WTC11 (cell line): ENCODE data around the gene CORO7. TPM values are rescaled to one million over a fixed set of nuclear protein-coding genes. Genes with fewer than 3 reads are reported as not detected.

Experiments used
- ATAC-seq: fragments of 200-7000 bp; cut with Tn5 transposase; 2 replicates; pipeline ENCODE4 v1.10.0; 2021; ENCODE audit warnings: mild to moderate bottlenecking, moderate library complexity
- CTCF ChIA-PET: fragments of 300-600 bp; sonication (Branson Sonifier 250); formaldehyde crosslinking; loops from one replicate; lab custom pipeline; 2021; ENCODE audit warnings: antibody characterized with exemption; lab: Charles Lee
- POLR2A ChIA-PET: fragments of 350-600 bp; sonication (Branson Sonifier 250); formaldehyde crosslinking; loops from one replicate; lab custom pipeline; 2021; ENCODE audit warnings: antibody characterized with exemption; lab: Charles Lee
- DNase-seq: peaks from one replicate; pipeline ENCODE4 v3.0.0; 2021; ENCODE audit warnings: low spot score
- H3K27ac Mint-ChIP-seq: 2 replicates; pipeline ENCODE4 v1.8.0; 2021; ENCODE audit warnings: mixed read lengths
- H3K27me3 Mint-ChIP-seq: 2 replicates; pipeline ENCODE4 v1.8.0; 2021; ENCODE audit warnings: low read depth, mild to moderate bottlenecking, moderate library complexity, mixed read lengths
- H3K36me3 Mint-ChIP-seq: 2 replicates; pipeline ENCODE4 v1.8.0; 2021; ENCODE audit warnings: mixed read lengths
- H3K4me1 Mint-ChIP-seq: 2 replicates; pipeline ENCODE4 v1.8.0; 2022; ENCODE audit warnings: mixed read lengths
- H3K4me3 Mint-ChIP-seq: 2 replicates; pipeline ENCODE4 v1.8.0; 2021; ENCODE audit warnings: mild to moderate bottlenecking, moderate library complexity, mixed read lengths
- H3K9me3 Mint-ChIP-seq: 2 replicates; pipeline ENCODE4 v1.8.0; 2021; ENCODE audit warnings: mixed read lengths
- AR ChIP-seq: fragments of 250-450 bp; sonication (Bioruptor Pico); IDR thresholded peaks from 2 replicates; pipeline ENCODE4 v1.9.0; 2021; ENCODE audit warnings: mild to moderate bottlenecking
- CREB1 ChIP-seq: sonication (generic); formaldehyde crosslinking; IDR thresholded peaks from 2 replicates; pipeline ENCODE4 v1.8.0; 2023; ENCODE audit warnings: mild to moderate bottlenecking, missing genetic modification reagents
- ELF4 ChIP-seq: sonication (generic); formaldehyde crosslinking; IDR thresholded peaks from 2 replicates; pipeline ENCODE4 v1.8.1; 2022; ENCODE audit warnings: low read depth, mild to moderate bottlenecking, moderate library complexity, missing genetic modification reagents
- FOXJ3 ChIP-seq: sonication (generic); formaldehyde crosslinking; IDR thresholded peaks from 2 replicates; pipeline ENCODE4 v1.9.0; 2021; ENCODE audit warnings: missing genetic modification reagents, mild to moderate bottlenecking, borderline replicate concordance
- GRHL2 ChIP-seq: fragments of 250-450 bp; sonication (Bioruptor Pico); IDR thresholded peaks from 2 replicates; pipeline ENCODE4 v1.8.0; 2022; ENCODE audit warnings: mild to moderate bottlenecking, moderate library complexity; ENCODE audit not compliant: insufficient replicate concordance, severe bottlenecking
- MLX ChIP-seq: sonication (generic); formaldehyde crosslinking; IDR thresholded peaks from 2 replicates; pipeline ENCODE4 v1.8.1; 2023; ENCODE audit warnings: mild to moderate bottlenecking, missing genetic modification reagents, moderate library complexity
- SMAD3 ChIP-seq: sonication (generic); formaldehyde crosslinking; IDR thresholded peaks from 2 replicates; pipeline ENCODE4 v1.8.0; 2022; ENCODE audit warnings: missing genetic modification reagents, mild to moderate bottlenecking, borderline replicate concordance
- SMAD4 ChIP-seq: sonication (generic); formaldehyde crosslinking; IDR thresholded peaks from 2 replicates; pipeline ENCODE4 v1.8.0; 2022; ENCODE audit warnings: mild to moderate bottlenecking, missing genetic modification reagents
- TEAD1 ChIP-seq: sonication (generic); formaldehyde crosslinking; IDR thresholded peaks from 2 replicates; pipeline ENCODE4 v1.8.0; 2022; ENCODE audit warnings: mild to moderate bottlenecking, missing genetic modification reagents
- ZNF121 ChIP-seq: sonication (generic); formaldehyde crosslinking; IDR thresholded peaks from 2 replicates; pipeline ENCODE4 v1.8.0; 2023; ENCODE audit warnings: missing genetic modification reagents
- ZNF138 ChIP-seq: sonication (generic); formaldehyde crosslinking; conservative IDR thresholded peaks from 2 replicates; pipeline ENCODE4 v1.8.1; 2022; ENCODE audit warnings: mild to moderate bottlenecking, moderate library complexity, missing genetic modification reagents
- ZNF232 ChIP-seq: sonication (generic); formaldehyde crosslinking; IDR thresholded peaks from 2 replicates; pipeline ENCODE4 v1.8.0; 2022; ENCODE audit warnings: mild to moderate bottlenecking, missing genetic modification reagents
- ZNF317 ChIP-seq: sonication (generic); formaldehyde crosslinking; IDR thresholded peaks from 2 replicates; pipeline ENCODE4 v1.8.1; 2023; ENCODE audit warnings: low read depth, mild to moderate bottlenecking, moderate library complexity, missing genetic modification reagents, borderline replicate concordance
- total RNA-seq: library from RNA; stranded (reverse); gene quantifications from 3 replicates; pipeline ENCODE4 v1.2.3, GENCODE V29; 2021
- TF ChIP-seq, protein P1 (sequence below): sonication (generic); formaldehyde crosslinking; IDR thresholded peaks from 2 replicates; pipeline ENCODE4 v1.8.1; 2023; ENCODE audit warnings: mild to moderate bottlenecking, missing genetic modification reagents
- TF ChIP-seq, protein P2 (sequence below): fragments of 250-450 bp; sonication (Bioruptor Pico); IDR thresholded peaks from 2 replicates; pipeline ENCODE4 v1.9.0; 2021; ENCODE audit warnings: mild to moderate bottlenecking
- TF ChIP-seq, protein P3 (sequence below): sonication (generic); formaldehyde crosslinking; IDR thresholded peaks from 2 replicates; pipeline ENCODE4 v1.8.1; 2023; ENCODE audit warnings: mild to moderate bottlenecking, missing genetic modification reagents
- TF ChIP-seq, protein P4 (sequence below): fragments of 250-450 bp; sonication (Bioruptor Pico); IDR thresholded peaks from 2 replicates; pipeline ENCODE4 v1.9.0; 2021; ENCODE audit warnings: moderate library complexity, mild to moderate bottlenecking, inconsistent platforms, borderline replicate concordance

CORO7 gene
- total RNA-seq, 1 experiment from 2014 or later: 45.5 TPM

DNA sequence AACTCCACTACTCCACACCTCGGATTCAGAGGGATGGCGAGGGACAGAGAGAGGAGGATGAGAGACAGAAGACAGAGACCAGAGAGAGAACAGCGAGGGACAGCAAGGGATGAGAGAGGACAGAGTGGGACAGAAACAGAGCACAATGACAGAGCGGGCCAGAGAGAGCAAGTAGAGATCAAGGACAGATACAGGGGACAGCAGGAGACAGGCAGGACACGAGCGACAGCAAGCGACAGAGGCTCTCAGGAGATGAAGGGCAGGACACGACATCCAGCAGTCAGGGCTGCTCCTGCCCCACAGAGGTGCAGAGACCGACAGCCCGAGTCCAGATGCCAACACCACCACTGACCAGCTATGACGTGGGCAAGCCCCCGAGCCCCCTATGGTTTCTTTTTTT lies 14.9 kb downstream of the CORO7 start:
- H3K27ac Mint-ChIP-seq: no peak overlapping the region
- no peak overlapping the region for H3K4me3 Mint-ChIP-seq
- ChIA-PET CTCF (interaction anchor here (1.6 to 8.7 kb wide), 13 partner anchors 11 to 419 kb away, joined by 7 to 322 read pairs (median 75); partner anchors contain the start of genes CORO7 and PAM16), POLR2A (interaction anchor here (1.7 kb wide), 1 partner anchor 9 kb away, joined by 7 read pairs; no protein-coding TSS in a partner anchor)
- H3K9me3 Mint-ChIP-seq: no peaks in the 10 kb centered on the region
- TF ChIP-seq, protein P1, sequence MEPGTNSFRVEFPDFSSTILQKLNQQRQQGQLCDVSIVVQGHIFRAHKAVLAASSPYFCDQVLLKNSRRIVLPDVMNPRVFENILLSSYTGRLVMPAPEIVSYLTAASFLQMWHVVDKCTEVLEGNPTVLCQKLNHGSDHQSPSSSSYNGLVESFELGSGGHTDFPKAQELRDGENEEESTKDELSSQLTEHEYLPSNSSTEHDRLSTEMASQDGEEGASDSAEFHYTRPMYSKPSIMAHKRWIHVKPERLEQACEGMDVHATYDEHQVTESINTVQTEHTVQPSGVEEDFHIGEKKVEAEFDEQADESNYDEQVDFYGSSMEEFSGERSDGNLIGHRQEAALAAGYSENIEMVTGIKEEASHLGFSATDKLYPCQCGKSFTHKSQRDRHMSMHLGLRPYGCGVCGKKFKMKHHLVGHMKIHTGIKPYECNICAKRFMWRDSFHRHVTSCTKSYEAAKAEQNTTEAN (CRISPR knock-in tag): no peak
- no peak for TF ChIP-seq TEAD1 (CRISPR knock-in tag)
- TF ChIP-seq, protein P2, sequence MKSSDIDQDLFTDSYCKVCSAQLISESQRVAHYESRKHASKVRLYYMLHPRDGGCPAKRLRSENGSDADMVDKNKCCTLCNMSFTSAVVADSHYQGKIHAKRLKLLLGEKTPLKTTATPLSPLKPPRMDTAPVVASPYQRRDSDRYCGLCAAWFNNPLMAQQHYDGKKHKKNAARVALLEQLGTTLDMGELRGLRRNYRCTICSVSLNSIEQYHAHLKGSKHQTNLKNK (CRISPR knock-in tag): no peak
- no peak for TF ChIP-seq GRHL2 (CRISPR knock-in tag)
- no peak for TF ChIP-seq ZNF232 (CRISPR knock-in tag)
- TF ChIP-seq CREB1 (CRISPR knock-in tag): no peak
- ATAC-seq (no peak), DNase-seq (no peak)
- H3K27me3 Mint-ChIP-seq: no peaks in the 10 kb centered on the region
- no peaks in the 10 kb centered on the region for H3K36me3 Mint-ChIP-seq
- peaks cover 6% of the 10 kb centered on the region for H3K4me1 Mint-ChIP-seq

- Mint-ChIP-seq H3K4me3 (no peak overlapping the region), H3K36me3 (no peaks in the 10 kb centered on the region), H3K27ac (peak overlapping the region; percentile 75), H3K4me1 (peaks cover 6% of the 10 kb centered on the region), H3K9me3 (no peaks in the 10 kb centered on the region), H3K27me3 (no peaks in the 10 kb centered on the region)
- ATAC-seq (no peak), DNase-seq (no peak)
- ChIA-PET POLR2A (no interaction called here), CTCF (interaction anchor here (4.7 to 8.7 kb wide), 4 partner anchors 10 to 51 kb away, joined by 102 to 322 read pairs (median 294); partner anchors contain the start of gene PAM16)
- TF ChIP-seq SMAD4 (CRISPR knock-in tag): no peak
- no peak for TF ChIP-seq ZNF121 (CRISPR knock-in tag)
- TF ChIP-seq ZNF138 (CRISPR knock-in tag): no peak
- TF ChIP-seq SMAD3 (CRISPR knock-in tag): no peak
- TF ChIP-seq AR (CRISPR knock-in tag): no peak
Measured at GRCh38 chr16:4401094-4401501, 15.3 kb downstream of the CORO7 start.

DNA sequence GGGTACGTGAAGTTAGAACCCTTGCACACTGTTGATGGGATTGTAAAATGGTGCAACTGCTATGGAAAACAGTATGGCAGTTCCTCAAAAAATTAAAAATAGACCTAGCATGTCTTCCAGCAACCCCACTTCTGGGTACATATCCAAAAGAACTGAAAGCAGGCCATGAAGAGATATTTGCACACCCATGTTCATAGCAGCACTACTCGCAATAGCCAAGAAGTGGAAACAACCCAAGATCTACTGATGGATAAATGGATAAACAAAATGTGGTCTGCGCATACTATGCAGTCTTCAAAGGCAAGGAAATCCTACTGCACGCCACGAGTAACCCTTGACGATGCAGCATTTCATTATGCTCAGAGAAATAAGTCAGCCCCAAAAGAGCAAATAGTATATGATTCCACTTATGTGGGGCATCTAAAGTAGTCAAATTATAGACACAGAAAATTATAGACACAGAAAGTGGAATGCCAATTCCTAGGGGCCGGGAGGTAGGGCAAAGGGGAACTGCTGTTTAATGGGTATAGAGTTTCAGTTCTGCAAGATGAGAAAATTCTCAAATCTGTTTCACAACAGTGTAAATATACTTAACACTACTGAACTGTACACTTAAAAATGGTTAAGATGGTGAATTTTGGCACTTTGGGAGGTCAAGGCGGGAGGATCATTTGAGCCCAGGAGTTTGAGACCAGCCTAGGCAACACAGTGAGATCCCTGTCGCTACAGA lies 17.2 kb downstream of the CORO7 start:
- no peak for TF ChIP-seq ZNF121 (CRISPR knock-in tag)
- no peak for TF ChIP-seq FOXJ3 (CRISPR knock-in tag)
- no peak for TF ChIP-seq MLX (CRISPR knock-in tag)
- no peak for TF ChIP-seq ELF4 (CRISPR knock-in tag)
- no peak for TF ChIP-seq ZNF317 (CRISPR knock-in tag)
- TF ChIP-seq, protein P3, sequence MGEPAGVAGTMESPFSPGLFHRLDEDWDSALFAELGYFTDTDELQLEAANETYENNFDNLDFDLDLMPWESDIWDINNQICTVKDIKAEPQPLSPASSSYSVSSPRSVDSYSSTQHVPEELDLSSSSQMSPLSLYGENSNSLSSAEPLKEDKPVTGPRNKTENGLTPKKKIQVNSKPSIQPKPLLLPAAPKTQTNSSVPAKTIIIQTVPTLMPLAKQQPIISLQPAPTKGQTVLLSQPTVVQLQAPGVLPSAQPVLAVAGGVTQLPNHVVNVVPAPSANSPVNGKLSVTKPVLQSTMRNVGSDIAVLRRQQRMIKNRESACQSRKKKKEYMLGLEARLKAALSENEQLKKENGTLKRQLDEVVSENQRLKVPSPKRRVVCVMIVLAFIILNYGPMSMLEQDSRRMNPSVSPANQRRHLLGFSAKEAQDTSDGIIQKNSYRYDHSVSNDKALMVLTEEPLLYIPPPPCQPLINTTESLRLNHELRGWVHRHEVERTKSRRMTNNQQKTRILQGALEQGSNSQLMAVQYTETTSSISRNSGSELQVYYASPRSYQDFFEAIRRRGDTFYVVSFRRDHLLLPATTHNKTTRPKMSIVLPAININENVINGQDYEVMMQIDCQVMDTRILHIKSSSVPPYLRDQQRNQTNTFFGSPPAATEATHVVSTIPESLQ (CRISPR knock-in tag): no peak
- TF ChIP-seq, protein P4, sequence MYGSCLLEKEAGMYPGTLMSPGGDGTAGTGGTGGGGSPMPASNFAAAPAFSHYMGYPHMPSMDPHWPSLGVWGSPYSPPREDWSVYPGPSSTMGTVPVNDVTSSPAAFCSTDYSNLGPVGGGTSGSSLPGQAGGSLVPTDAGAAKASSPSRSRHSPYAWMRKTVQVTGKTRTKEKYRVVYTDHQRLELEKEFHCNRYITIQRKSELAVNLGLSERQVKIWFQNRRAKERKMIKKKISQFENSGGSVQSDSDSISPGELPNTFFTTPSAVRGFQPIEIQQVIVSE (CRISPR knock-in tag): no peak
- no peak overlapping the region for H3K27ac Mint-ChIP-seq
- ChIA-PET CTCF (interaction anchor here (2.5 to 8.7 kb wide), 3 partner anchors 9 to 40 kb away, joined by 9 to 322 read pairs (median 316); no protein-coding TSS in a partner anchor), POLR2A (no interaction called here)
- ATAC-seq: no peak
- no peaks in the 10 kb centered on the region for H3K9me3 Mint-ChIP-seq
- no peak for DNase-seq
- peaks cover 3% of the 10 kb centered on the region for H3K4me1 Mint-ChIP-seq
- H3K4me3 Mint-ChIP-seq: no peak overlapping the region
- H3K27me3 Mint-ChIP-seq: no peaks in the 10 kb centered on the region
- peaks cover 2% of the 10 kb centered on the region; the same call in 1 of the 2 replicates for H3K36me3 Mint-ChIP-seq
